Fibroblast of lung (primary cell): ENCODE data around the gene OLFML1. TPM values are rescaled to one million over a fixed set of nuclear protein-coding genes. Genes with fewer than 3 reads are reported as not detected.

Experiments used
- DNase-seq, 2 donors: peaks; one replicate each; pipeline versions ENCODE4 v3.0.0 to v3.0.0-alpha.2; 2010; ENCODE audit warnings: low read depth in 2 of 2
- H2AFZ ChIP-seq: 2 replicates; pipeline ENCODE4 v1.5.1; 2012; ENCODE audit warnings: low read length, control low read depth, inconsistent platforms
- H3K27ac ChIP-seq: 2 replicates; pipeline ENCODE4 v1.5.1; 2011; ENCODE audit warnings: low read length, control low read depth; ENCODE audit not compliant: insufficient read depth
- H3K27me3 ChIP-seq: 2 replicates; pipeline ENCODE4 v1.5.1; 2011; ENCODE audit warnings: mild to moderate bottlenecking, low read length; ENCODE audit not compliant: control insufficient read depth, insufficient read depth
- H3K36me3 ChIP-seq: 2 replicates; pipeline ENCODE4 v1.5.1; 2011; ENCODE audit warnings: low read length; ENCODE audit not compliant: control insufficient read depth, insufficient read depth
- H3K4me1 ChIP-seq: 2 replicates; pipeline ENCODE4 v1.5.1; 2011; ENCODE audit warnings: low read length; ENCODE audit not compliant: control insufficient read depth, insufficient read depth; ENCODE audit errors: extremely low read depth
- H3K4me2 ChIP-seq: 2 replicates; pipeline ENCODE4 v1.5.1; 2011; ENCODE audit warnings: low read length, control low read depth; ENCODE audit not compliant: insufficient read depth; ENCODE audit errors: extremely low read depth
- H3K4me3 ChIP-seq, 4 experiments: fragments of 200-600 bp in 1 of 4; sonication (generic) in 1 of 4; replicated peaks in 1 of 4; 2 replicates each; pipeline ENCODE4 v1.5.1; 2011 to 2016; ENCODE audit warnings: low read length in 4 of 4, low read depth in 3 of 4, mild to moderate bottlenecking in 3 of 4, control low read depth in 2 of 4, inconsistent platforms in 1 of 4, mixed read lengths in 1 of 4; ENCODE audit not compliant: insufficient read depth in 1 of 4; ENCODE audit errors: control extremely low read depth in 1 of 4
- H3K79me2 ChIP-seq: 2 replicates; pipeline ENCODE4 v1.5.1; 2012; ENCODE audit warnings: mild to moderate bottlenecking, low read length, inconsistent platforms; ENCODE audit not compliant: control insufficient read depth, insufficient read depth
- H3K9ac ChIP-seq: 2 replicates; pipeline ENCODE4 v1.5.1; 2011; ENCODE audit warnings: mild to moderate bottlenecking, low read length, control low read depth; ENCODE audit not compliant: insufficient read depth
- H3K9me3 ChIP-seq: 2 replicates; pipeline ENCODE4 v1.5.1; 2012; ENCODE audit warnings: low read depth, low read length; ENCODE audit not compliant: control insufficient read depth, insufficient read depth
- H4K20me1 ChIP-seq: 2 replicates; pipeline ENCODE4 v1.5.1; 2011; ENCODE audit warnings: low read length; ENCODE audit not compliant: control insufficient read depth, insufficient read depth; ENCODE audit errors: extremely low read depth
- CTCF ChIP-seq, 2 donors: IDR thresholded peaks in 1 of 2; conservative IDR thresholded peaks in 1 of 2; 1 replicate in 1 of 2; 2 replicates in 1 of 2; pipeline ENCODE4 v1.5.1; 2011 to 2012; ENCODE audit warnings: low read length in 2 of 2, control low read depth in 1 of 2, inconsistent platforms in 1 of 2, low read depth in 1 of 2, mild to moderate bottlenecking in 1 of 2
- EZH2 ChIP-seq: IDR thresholded peaks from 2 replicates; pipeline ENCODE4 v1.5.1; 2012; ENCODE audit warnings: low read length, control low read depth, mild to moderate bottlenecking; ENCODE audit errors: missing control alignments
- polyA plus RNA-seq, 2 donors: library from polyadenylated mRNA; depleted of rRNA in 1 of 2; stranded (reverse) in 1 of 2; unstranded in 1 of 2; fragments of >200 nt; gene quantifications; 2 replicates each; pipeline ENCODE4 v1.2.1, GENCODE V29; 2011 to 2012; ENCODE audit warnings: missing spikeins in 1 of 2
- total RNA-seq: library from RNA; depleted of rRNA; stranded (reverse); fragments of >200 nt; gene quantifications from 2 replicates; pipeline ENCODE4 v1.2.1, GENCODE V29; 2014

OLFML1 gene
- total and polyA plus RNA-seq, 2 donors (not counting 1 experiment from before 2014, with no cell fraction given), result 22.8 to 183 TPM

DNA sequence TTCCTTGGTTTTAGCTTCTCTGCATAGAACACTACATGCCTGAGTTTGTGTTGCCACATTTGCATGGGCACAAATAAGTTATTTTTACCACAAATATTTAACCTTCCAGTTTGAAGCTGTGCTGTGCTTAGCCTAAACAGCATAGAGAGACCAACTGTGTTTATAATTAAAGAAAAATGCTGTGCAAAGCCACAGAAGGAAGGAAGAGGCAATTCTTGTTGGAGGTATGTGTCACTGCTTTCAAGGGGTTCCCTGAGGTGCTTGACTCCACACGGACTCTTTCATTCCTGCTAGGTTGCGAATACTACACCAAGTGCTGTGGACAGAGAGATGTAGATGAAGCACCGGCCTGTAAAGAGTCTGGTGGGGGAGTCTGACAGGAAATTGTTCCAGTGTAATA lies 47.6 kb upstream of the OLFML1 start:
- TF ChIP-seq EZH2, result no peak
- no peak for TF ChIP-seq CTCF (conservative IDR thresholded peaks at IDR 0.05 in 1 of 2, IDR thresholded peaks at IDR 0.05 in 1 of 2; ENCODE audit: low read depth in 1 of 2, low read length in 2 of 2)
- Histone ChIP-seq H2AFZ (no peak overlapping the region), H4K20me1 (no peaks in the 10 kb centered on the region), H3K36me3 (no peaks in the 10 kb centered on the region), H3K79me2 (no peaks in the 10 kb centered on the region), H3K4me2 (no peak overlapping the region), H3K4me1 (no peaks in the 10 kb centered on the region), H3K27me3 (no peaks in the 10 kb centered on the region), H3K9ac (no peak overlapping the region), H3K27ac (no peak overlapping the region), H3K4me3 (no peak overlapping the region), H3K9me3 (no peaks in the 10 kb centered on the region)
- DNase-seq, result peak in 1 of 2 donors; percentile 6

GRCh38 chr11:7439746-7440320 lies 45.5 kb upstream of the OLFML1 start:
- H3K4me3 ChIP-seq, result no peak overlapping the region
- no peak for DNase-seq
- peaks cover 2% of the 10 kb centered on the region for H3K27me3 ChIP-seq
- no peaks in the 10 kb centered on the region for H3K9me3 ChIP-seq
- H3K4me1 ChIP-seq, result no peaks in the 10 kb centered on the region
- H3K9ac ChIP-seq, result no peak overlapping the region
- no peak for TF ChIP-seq EZH2
- no peak for TF ChIP-seq CTCF (conservative IDR thresholded peaks at IDR 0.05 in 1 of 2, IDR thresholded peaks at IDR 0.05 in 1 of 2; ENCODE audit: low read depth in 1 of 2, low read length in 2 of 2)
- no peaks in the 10 kb centered on the region for H3K79me2 ChIP-seq
- no peak overlapping the region for H2AFZ ChIP-seq
- H4K20me1 ChIP-seq, result no peaks in the 10 kb centered on the region
- H3K27ac ChIP-seq, result no peak overlapping the region
- H3K36me3 ChIP-seq, result no peaks in the 10 kb centered on the region
- H3K4me2 ChIP-seq, result no peak overlapping the region

DNA sequence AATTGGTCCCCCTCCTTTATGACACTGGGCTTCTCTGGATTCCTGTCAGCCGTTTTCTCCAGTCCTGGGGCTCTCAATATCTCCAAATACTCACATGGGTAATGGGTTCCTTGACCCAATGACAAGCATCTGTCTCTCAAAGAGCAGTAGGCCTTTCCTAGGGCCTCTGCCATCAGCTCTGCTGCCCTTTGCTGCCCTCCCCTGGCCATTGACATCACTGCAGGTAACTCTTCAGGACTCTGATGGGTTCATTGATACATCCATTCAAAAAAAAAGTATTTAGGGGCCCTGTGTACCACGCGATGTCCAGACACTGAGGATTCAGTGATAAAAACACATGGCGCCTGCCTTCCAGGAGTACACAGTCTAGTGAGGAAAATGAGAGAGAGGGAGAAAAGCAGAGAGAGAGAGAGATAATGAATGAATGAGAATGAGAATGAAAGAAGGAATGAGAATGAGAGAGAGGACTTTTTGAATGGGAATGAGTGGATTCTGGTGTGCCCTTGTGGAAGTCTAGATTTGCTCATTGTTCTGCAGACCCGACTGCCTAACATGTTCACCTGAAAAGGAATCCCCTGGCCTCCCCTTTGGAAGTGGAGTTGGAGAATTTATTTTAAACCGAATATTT lies 42.6 kb upstream of the OLFML1 start:
- TF ChIP-seq CTCF (conservative IDR thresholded peaks at IDR 0.05 in 1 of 2, IDR thresholded peaks at IDR 0.05 in 1 of 2; ENCODE audit: low read depth in 1 of 2, low read length in 2 of 2) (peak; percentile 89 to 94), EZH2 (no peak)
- H3K9ac ChIP-seq, result no peak overlapping the region
- H3K4me2 ChIP-seq, result no peak overlapping the region
- no peak overlapping the region for H2AFZ ChIP-seq
- DNase-seq, result peak; percentile 9 to 49
- H3K4me1 ChIP-seq, result no peaks in the 10 kb centered on the region
- no peak overlapping the region for H3K4me3 ChIP-seq
- peaks cover 2% of the 10 kb centered on the region for H3K27me3 ChIP-seq
- no peaks in the 10 kb centered on the region for H3K9me3 ChIP-seq
- no peaks in the 10 kb centered on the region for H3K36me3 ChIP-seq
- H3K79me2 ChIP-seq, result no peaks in the 10 kb centered on the region
- H4K20me1 ChIP-seq, result no peaks in the 10 kb centered on the region
- H3K27ac ChIP-seq, result no peak overlapping the region
